ENCODE measurements around the gene VASN. TPM values are rescaled to one million over a fixed set of nuclear protein-coding genes. Genes with fewer than 3 reads are reported as not detected.

VASN gene
- total RNA-seq, 1 experiment from 2014 or later = 45.3 TPM

DNA sequence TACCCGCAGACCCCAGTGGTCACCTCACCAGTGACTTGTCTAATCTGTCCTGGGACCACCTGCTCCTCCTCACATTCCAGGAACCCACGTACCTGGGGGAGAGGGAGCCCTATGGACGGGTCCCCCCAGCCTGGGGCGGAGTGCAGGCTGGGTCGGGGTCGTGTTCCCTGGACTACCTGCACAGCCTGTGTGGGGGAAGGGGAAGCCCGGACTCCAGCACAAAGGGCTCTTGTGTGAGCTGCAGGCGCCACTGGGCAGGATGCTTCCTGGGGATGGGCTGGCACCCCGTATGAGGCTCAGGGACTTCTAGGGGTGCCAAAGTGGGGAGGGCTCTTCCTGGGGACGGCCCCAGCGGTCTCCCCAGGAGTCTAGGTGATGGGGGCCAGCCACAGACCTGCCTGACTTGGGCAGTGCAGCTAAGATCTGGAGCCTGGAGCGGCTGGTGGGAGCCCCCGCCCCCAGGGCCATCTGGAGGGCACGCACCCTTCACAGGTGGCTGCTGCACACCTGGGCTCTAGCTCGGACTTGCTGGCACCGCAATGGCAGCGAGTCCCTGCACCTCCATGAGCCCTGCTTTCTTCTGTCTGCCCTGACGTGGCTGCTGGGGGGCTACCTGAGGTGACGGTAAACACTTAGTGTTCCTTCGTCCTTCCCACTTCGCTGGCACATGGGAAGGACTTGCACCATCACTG lies 7.5 kb downstream of the VASN start:
- no peak overlapping the region for H3K4me3 ChIP-seq
- no peak overlapping the region for H3K4me2 ChIP-seq
- intact Hi-C loops (cut with micrococcal nuclease; ENCODE audit: unreplicated experiment) = loop anchor here (5.0 kb wide), 2 partner anchors 107 to 568 kb away; partner anchors contain the start of gene TFAP4
- no peak overlapping the region for H3K27ac ChIP-seq
- peaks cover 20% of the 10 kb centered on the region for H3F3A ChIP-seq (ENCODE audit: insufficient read depth, low read depth)
- H3K36me3 ChIP-seq (ENCODE audit: low read depth) = no peaks in the 10 kb centered on the region
- BruUV-seq (replicated peaks) = no TSS peak
- peaks cover 14% of the 10 kb centered on the region; the same call in 1 of the 2 replicates for H4K20me1 ChIP-seq (ENCODE audit: insufficient read depth)
- H2AFZ ChIP-seq = no peak overlapping the region
- 0 out of 2 replicates have a peak, but pooled peaks cover 8% of the 10 kb centered on the region for H3K79me2 ChIP-seq (ENCODE audit: low read depth)
- TF ChIP-seq, protein P1, sequence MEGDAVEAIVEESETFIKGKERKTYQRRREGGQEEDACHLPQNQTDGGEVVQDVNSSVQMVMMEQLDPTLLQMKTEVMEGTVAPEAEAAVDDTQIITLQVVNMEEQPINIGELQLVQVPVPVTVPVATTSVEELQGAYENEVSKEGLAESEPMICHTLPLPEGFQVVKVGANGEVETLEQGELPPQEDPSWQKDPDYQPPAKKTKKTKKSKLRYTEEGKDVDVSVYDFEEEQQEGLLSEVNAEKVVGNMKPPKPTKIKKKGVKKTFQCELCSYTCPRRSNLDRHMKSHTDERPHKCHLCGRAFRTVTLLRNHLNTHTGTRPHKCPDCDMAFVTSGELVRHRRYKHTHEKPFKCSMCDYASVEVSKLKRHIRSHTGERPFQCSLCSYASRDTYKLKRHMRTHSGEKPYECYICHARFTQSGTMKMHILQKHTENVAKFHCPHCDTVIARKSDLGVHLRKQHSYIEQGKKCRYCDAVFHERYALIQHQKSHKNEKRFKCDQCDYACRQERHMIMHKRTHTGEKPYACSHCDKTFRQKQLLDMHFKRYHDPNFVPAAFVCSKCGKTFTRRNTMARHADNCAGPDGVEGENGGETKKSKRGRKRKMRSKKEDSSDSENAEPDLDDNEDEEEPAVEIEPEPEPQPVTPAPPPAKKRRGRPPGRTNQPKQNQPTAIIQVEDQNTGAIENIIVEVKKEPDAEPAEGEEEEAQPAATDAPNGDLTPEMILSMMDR (conservative IDR thresholded peaks at IDR 0.05) = no peak
- TF ChIP-seq EZH2 (IDR thresholded peaks at IDR 0.05; ENCODE audit: low read depth) = no peak
- H3K4me1 ChIP-seq (replicated peaks; ENCODE audit: insufficient read depth) = peaks cover 26% of the 10 kb centered on the region
- CTCF ChIA-PET = interaction anchor here (0.6 to 2.3 kb wide), 3 partner anchors 14 to 396 kb away, joined by 3 to 7 read pairs (median 3); no protein-coding TSS in a partner anchor
- no peak for DNase-seq
- no peaks in the 10 kb centered on the region for H3K9me3 ChIP-seq (ENCODE audit: insufficient read depth, low read depth)
- no peaks in the 10 kb centered on the region for H3K27me3 ChIP-seq (ENCODE audit: insufficient read depth, low read depth)
- H3K9me2 ChIP-seq (ENCODE audit: insufficient read depth) = no peaks in the 10 kb centered on the region
- POLR2A ChIA-PET (ENCODE audit: unreplicated experiment) = interaction anchor here (0.7 to 1.1 kb wide), 2 partner anchors 10 to 13 kb away, joined by 4 to 5 read pairs; no protein-coding TSS in a partner anchor

DNA sequence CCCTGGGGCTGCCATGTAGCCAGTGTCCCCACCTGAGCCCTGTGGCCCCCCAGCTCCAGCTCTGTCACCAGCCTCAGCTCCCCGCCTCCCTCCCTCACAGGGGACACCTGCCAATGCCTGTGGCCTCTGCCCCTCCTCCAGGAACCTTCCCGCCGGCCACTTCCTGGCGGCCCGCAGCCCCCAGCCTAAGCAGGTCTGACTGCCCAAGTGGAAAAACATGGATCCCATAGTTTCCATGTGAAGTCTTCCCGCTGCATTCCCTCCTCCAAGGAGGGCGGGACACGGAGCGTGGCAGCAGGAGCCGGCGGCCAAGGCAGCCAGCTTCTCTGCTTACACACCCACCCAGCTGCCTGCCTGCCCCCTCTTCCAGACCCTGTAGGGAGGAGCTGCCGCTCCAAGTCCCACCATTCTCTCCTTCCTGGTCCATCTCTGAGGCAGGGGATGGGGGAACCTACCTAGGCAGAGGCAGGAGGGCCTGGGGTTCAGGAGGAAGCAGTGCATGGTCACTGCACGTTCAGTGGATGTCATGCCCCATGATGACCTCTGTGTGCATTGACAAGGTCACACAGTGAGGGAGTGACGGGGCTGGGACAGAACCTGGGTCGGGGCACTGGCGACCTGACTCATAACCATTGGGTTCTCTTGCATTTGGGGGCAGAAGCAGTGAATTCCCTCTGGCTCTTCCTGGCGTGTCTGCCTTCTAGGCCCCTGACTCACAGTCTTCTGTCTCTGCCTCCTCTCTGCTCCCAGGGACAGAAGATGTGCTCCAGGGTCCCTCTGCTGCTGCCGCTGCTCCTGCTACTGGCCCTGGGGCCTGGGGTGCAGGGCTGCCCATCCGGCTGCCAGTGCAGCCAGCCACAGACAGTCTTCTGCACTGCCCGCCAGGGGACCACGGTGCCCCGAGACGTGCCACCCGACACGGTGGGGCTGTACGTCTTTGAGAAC lies 8.7 kb downstream of the VASN start:
- Histone ChIP-seq H3K9me3 (ENCODE audit: insufficient read depth, low read depth) (no peaks in the 10 kb centered on the region), H4K20me1 (ENCODE audit: insufficient read depth) (peaks cover 11% of the 10 kb centered on the region; the same call in 1 of the 2 replicates), H2AFZ (no peak overlapping the region), H3K27ac (no peak overlapping the region), H3K36me3 (ENCODE audit: low read depth) (no peaks in the 10 kb centered on the region), H3K9me2 (ENCODE audit: insufficient read depth) (no peaks in the 10 kb centered on the region), H3K27me3 (ENCODE audit: insufficient read depth, low read depth) (no peaks in the 10 kb centered on the region), H3K4me3 (no peak overlapping the region), H3F3A (ENCODE audit: insufficient read depth, low read depth) (peaks cover 11% of the 10 kb centered on the region), H3K79me2 (ENCODE audit: low read depth) (0 out of 2 replicates have a peak, but pooled peaks cover 8% of the 10 kb centered on the region), H3K4me2 (no peak overlapping the region), H3K4me1 (replicated peaks; ENCODE audit: insufficient read depth) (peaks cover 15% of the 10 kb centered on the region)
- TF ChIP-seq EZH2 (IDR thresholded peaks at IDR 0.05; ENCODE audit: low read depth) = no peak
- TF ChIP-seq, protein P1 (conservative IDR thresholded peaks at IDR 0.05) = no peak
- ChIA-PET POLR2A (ENCODE audit: unreplicated experiment) (no interaction called here), CTCF (interaction anchor here (0.6 to 0.7 kb wide), 2 partner anchors 81 to 398 kb away, joined by 3 read pairs; no protein-coding TSS in a partner anchor)
- DNase-seq = no peak
- no TSS peak for BruUV-seq (replicated peaks)
- intact Hi-C loops (cut with micrococcal nuclease; ENCODE audit: unreplicated experiment) = no loop called here
